Mammary epithelial cell (primary cell): ENCODE results near the gene CDK14.

ENCODE experiments used
- EZH2 ChIP-seq: IDR thresholded peaks from 2 replicates; pipeline ENCODE4 v1.6.1; 2012; ENCODE audit warnings: low read length, inconsistent platforms, borderline replicate concordance
- TF ChIP-seq, protein P1 (sequence below), 2 donors: IDR thresholded peaks in 1 of 2; conservative IDR thresholded peaks in 1 of 2; 2 replicates each; pipeline ENCODE4 v1.5.1; 2011 to 2012; ENCODE audit warnings: inconsistent platforms in 2 of 2, low read length in 2 of 2, mild to moderate bottlenecking in 2 of 2, control low read depth in 1 of 2, low read depth in 1 of 2; ENCODE audit not compliant: insufficient read depth in 1 of 2; ENCODE audit errors: extremely low read depth in 1 of 2

DNA sequence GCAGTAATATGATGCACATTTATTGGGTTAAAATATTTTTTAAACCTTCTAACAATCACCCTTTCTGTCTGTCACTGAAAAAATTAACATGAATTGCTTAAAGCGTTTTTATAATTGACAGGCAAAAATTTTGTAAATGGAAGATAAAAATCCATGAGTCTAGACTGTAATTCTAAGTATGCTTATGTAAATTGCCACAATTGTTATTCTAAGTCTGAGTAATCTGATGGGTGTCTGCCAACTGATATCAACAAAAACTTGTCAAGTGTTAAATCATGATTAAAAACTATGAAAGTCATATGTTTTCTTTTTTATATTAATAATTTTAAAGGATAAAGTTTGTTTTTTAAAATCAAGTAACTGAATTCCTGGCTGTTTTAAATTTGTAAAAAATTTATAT, 208.2 kb downstream of the CDK14 start:
- TF ChIP-seq, protein P1, sequence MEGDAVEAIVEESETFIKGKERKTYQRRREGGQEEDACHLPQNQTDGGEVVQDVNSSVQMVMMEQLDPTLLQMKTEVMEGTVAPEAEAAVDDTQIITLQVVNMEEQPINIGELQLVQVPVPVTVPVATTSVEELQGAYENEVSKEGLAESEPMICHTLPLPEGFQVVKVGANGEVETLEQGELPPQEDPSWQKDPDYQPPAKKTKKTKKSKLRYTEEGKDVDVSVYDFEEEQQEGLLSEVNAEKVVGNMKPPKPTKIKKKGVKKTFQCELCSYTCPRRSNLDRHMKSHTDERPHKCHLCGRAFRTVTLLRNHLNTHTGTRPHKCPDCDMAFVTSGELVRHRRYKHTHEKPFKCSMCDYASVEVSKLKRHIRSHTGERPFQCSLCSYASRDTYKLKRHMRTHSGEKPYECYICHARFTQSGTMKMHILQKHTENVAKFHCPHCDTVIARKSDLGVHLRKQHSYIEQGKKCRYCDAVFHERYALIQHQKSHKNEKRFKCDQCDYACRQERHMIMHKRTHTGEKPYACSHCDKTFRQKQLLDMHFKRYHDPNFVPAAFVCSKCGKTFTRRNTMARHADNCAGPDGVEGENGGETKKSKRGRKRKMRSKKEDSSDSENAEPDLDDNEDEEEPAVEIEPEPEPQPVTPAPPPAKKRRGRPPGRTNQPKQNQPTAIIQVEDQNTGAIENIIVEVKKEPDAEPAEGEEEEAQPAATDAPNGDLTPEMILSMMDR (conservative IDR thresholded peaks at IDR 0.05 in 1 of 2, IDR thresholded peaks at IDR 0.05 in 1 of 2; ENCODE audit: extremely low read depth in 1 of 2, insufficient read depth in 1 of 2, low read depth in 1 of 2, low read length in 2 of 2) = no peak
- no peak for TF ChIP-seq EZH2
